Spleen (tissue), 11 donors: ENCODE results near the gene IGF2R. TPM values are rescaled to one million over a fixed set of nuclear protein-coding genes. Genes with fewer than 3 reads are reported as not detected.
A peak's percentile ranks its signal among the peaks of the same experiment; 100 is the strongest.

Experiments used
- DNase-seq: peaks from one replicate; pipeline ENCODE4 v3.0.0-alpha.2; 2020
- H3K27ac ChIP-seq, 8 donors: fragments of 200-600 bp; sonication (generic) in 7 of 8; 1 replicate in 4 of 8; 2 replicates in 4 of 8; pipeline versions ENCODE4 v1.5.0 to v1.8.0; 2016 to 2021; ENCODE audit warnings: inconsistent platforms in 4 of 8, mild to moderate bottlenecking in 4 of 8, moderate library complexity in 1 of 8
- H3K27me3 ChIP-seq, 7 donors: fragments of 200-600 bp; sonication (generic) in 6 of 7; replicated peaks in 1 of 7; 1 replicate in 4 of 7; 2 replicates in 3 of 7; pipeline versions ENCODE4 v1.5.0 to v1.8.0; 2016 to 2021; ENCODE audit warnings: inconsistent platforms in 3 of 7, mild to moderate bottlenecking in 1 of 7
- H3K36me3 ChIP-seq, 6 donors: fragments of 200-600 bp; sonication (generic) in 5 of 6; 1 replicate in 4 of 6; 2 replicates in 2 of 6; pipeline versions ENCODE4 v1.5.0 to v1.8.0; 2016 to 2021; ENCODE audit warnings: inconsistent platforms in 2 of 6
- H3K4me1 ChIP-seq, 6 donors: fragments of 200-600 bp; sonication (generic) in 5 of 6; 1 replicate in 3 of 6; 2 replicates in 3 of 6; pipeline versions ENCODE4 v1.5.0 to v1.8.0; 2016 to 2021; ENCODE audit warnings: inconsistent platforms in 3 of 6
- H3K4me3 ChIP-seq, 8 donors: fragments of 200-600 bp; sonication (generic) in 7 of 8; 1 replicate in 4 of 8; 2 replicates in 4 of 8; pipeline versions ENCODE4 v1.5.0 to v1.8.0; 2016 to 2021; ENCODE audit warnings: inconsistent platforms in 4 of 8, mild to moderate bottlenecking in 4 of 8, moderate library complexity in 2 of 8
- H3K9me3 ChIP-seq, 8 donors: fragments of 200-600 bp; sonication (generic) in 7 of 8; 1 replicate in 4 of 8; 2 replicates in 4 of 8; pipeline versions ENCODE4 v1.5.0 to v1.8.0; 2016 to 2021; ENCODE audit warnings: inconsistent platforms in 4 of 8
- CTCF ChIP-seq, 11 experiments: fragments of 200-600 bp in 7 of 11; fragments of 450-650 bp in 4 of 11; sonication (generic) in 4 of 11; IDR thresholded peaks in 8 of 11; conservative IDR thresholded peaks in 3 of 11; 1 replicate in 7 of 11; 2 replicates in 4 of 11; pipeline versions ENCODE4 v1.4.0 to v1.8.0; 2016 to 2021; ENCODE audit warnings: antibody characterized with exemption in 11 of 11, inconsistent platforms in 4 of 11, mild to moderate bottlenecking in 1 of 11
- POLR2A ChIP-seq, 3 donors: fragments of 450-650 bp; IDR thresholded peaks; one replicate each; pipeline ENCODE4 v1.5.1; 2017; ENCODE audit warnings: antibody characterized with exemption in 3 of 3, mild to moderate bottlenecking in 1 of 3
- POLR2AphosphoS5 ChIP-seq, 3 donors: sonication (generic); formaldehyde crosslinking; IDR thresholded peaks; one replicate each; pipeline ENCODE4 v1.5.1; 2017; ENCODE audit warnings: antibody characterized with exemption in 3 of 3
- WGBS, 5 donors: extraction: QIAGEN DNeasy Blood & Tissue Kit in 3 of 5; methylation state at CpG; one replicate each; pipeline versions ENCODE4 v1.1.5 to v1.1.7; 2013 to 2018; 5-methylcytosine and 5-hydroxymethylcytosine counted together
- intact Hi-C: fragments of 100-400 bp; cut with DNase I; formaldehyde crosslinking; loops from one replicate; pipeline ENCODE4 v1.15.0; 2023; ENCODE audit warnings: low total_unique reads
- polyA plus RNA-seq, 3 donors: library from polyadenylated mRNA; stranded (reverse); fragments of 200-250 nt; gene quantifications; one replicate each; pipeline ENCODE4 v1.2.1, GENCODE V29; 2013
- total RNA-seq, 7 donors: library from RNA; depleted of rRNA in 3 of 7; stranded (reverse); fragments of >200 nt in 3 of 7; fragmentation: NEBNext Ultra II Directional in 4 of 7; extraction: Animal tissue kit (Norgen Biotek cat#: 25700) in 4 of 7; gene quantifications; one replicate each; pipeline versions ENCODE4 v1.1.0 to v1.2.1, GENCODE V29; 2016 to 2021
- donor health status: healthy with polysubstance abuse.
- donor health status: DM: no; HTN: no; CAD: no; lungs with moderate emphysema.
- donor health status: DM: no; HTN: no; CAD: no.
- donor health status: Bipolar disorder and iron deficiency.
- donor health status: healthy.
- donor health status: DM: no; HTN: no; CAD: no.
- donor health status: DM: yes; HTN: yes; CAD: no.

IGF2R gene
- total and polyA plus RNA-seq, 10 donors: 6.9 to 193 (median 159) TPM

DNA sequence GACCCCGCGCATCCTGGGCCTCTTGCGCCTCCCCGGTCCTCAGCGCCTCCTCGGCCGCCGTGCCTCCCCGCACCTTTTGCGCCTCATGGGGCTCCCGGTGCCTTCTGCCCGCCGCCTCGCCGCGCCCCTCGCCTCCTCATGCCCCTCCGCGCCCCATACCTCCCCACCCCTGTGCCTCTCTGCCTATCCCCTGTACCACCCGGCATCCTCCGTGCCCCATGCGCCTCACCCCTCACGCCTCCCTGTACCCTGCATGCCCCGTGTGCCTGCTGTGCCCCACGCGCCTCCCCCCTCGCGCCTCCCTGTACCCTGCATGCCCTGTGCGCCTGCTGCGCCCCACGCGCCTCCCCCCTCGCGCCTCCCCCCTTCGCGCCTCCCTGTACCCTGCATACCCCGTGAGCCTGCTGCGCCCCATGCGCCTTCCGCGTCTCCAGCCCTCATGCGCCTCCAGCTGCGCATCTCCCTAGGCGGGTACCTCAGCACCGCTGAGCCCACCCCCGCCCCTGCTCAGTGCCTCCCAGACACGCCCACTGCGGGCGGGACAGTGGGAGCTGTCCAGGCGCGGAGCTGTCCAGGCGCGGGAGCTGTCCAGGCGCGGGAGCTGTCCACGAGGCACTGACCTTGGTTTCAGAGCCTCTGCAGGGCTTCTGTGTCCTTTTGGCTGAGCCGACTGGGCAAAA, 37.1 kb downstream of the IGF2R start:
- H3K9me3 ChIP-seq: peaks cover 0 to 6% (median 0%) of the 10 kb centered on the region in 8 donors
- intact Hi-C loops: no loop called here
- H3K27me3 ChIP-seq: no peaks in the 10 kb centered on the region
- TF ChIP-seq CTCF (IDR thresholded peaks at IDR 0.05 in 8 of 11, conservative IDR thresholded peaks at IDR 0.05 in 3 of 11) (no peak), POLR2A (IDR thresholded peaks at IDR 0.05) (no peak), POLR2AphosphoS5 (IDR thresholded peaks at IDR 0.05) (peak in 1 of 3 donors; percentile 60)
- H3K36me3 ChIP-seq: peaks cover 0 to 37% (median 11%) of the 10 kb centered on the region in 6 donors
- peak; percentile 76 for DNase-seq
- H3K4me3 ChIP-seq: peak overlapping the region in 1 of 8 donors; percentile 31
- WGBS, 5 donors: 58 to 78% (median 65%) methylated on average over 48 to 57 of the region's 57 CpGs
- peak overlapping the region in 1 of 8 donors; percentile 77 for H3K27ac ChIP-seq
- H3K4me1 ChIP-seq: peaks cover 9 to 79% (median 51%) of the 10 kb centered on the region in 6 donors

DNA sequence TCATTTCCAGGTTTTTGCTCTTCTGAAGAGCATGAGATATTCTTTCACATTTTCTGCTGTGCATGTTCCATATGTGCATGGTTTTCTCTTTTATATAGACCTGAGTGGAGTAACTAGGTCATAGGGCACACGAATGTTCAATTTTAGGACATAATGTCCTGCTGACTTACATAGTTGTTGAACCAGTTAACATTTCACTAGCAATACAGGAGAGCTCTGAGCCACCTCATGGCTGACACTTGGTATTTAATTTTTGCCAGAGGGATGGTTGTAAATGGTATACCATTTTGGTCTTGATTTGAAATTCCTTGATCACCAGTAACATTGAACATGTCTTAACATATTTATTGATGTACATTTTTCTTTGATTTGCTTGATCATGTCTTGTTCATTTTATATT, 38.3 kb downstream of the IGF2R start:
- peaks cover 0 to 48% (median 18%) of the 10 kb centered on the region in 6 donors for H3K36me3 ChIP-seq
- no peaks in the 10 kb centered on the region for H3K27me3 ChIP-seq
- no peak for TF ChIP-seq POLR2A (IDR thresholded peaks at IDR 0.05)
- no peak for TF ChIP-seq POLR2AphosphoS5 (IDR thresholded peaks at IDR 0.05)
- no peak for TF ChIP-seq CTCF (IDR thresholded peaks at IDR 0.05 in 8 of 11, conservative IDR thresholded peaks at IDR 0.05 in 3 of 11)
- intact Hi-C loops: no loop called here
- DNase-seq: no peak
- peaks cover 0 to 6% (median 0%) of the 10 kb centered on the region in 8 donors for H3K9me3 ChIP-seq
- 81 to 100% (median 94%) methylated on average over 1 of the region's 1 CpG for WGBS, 5 donors
- peaks cover 9 to 91% (median 50%) of the 10 kb centered on the region in 6 donors for H3K4me1 ChIP-seq
- H3K27ac ChIP-seq: peak overlapping the region in 3 of 8 donors; percentile 11 to 37 (median 19)
- no peak overlapping the region for H3K4me3 ChIP-seq

DNA sequence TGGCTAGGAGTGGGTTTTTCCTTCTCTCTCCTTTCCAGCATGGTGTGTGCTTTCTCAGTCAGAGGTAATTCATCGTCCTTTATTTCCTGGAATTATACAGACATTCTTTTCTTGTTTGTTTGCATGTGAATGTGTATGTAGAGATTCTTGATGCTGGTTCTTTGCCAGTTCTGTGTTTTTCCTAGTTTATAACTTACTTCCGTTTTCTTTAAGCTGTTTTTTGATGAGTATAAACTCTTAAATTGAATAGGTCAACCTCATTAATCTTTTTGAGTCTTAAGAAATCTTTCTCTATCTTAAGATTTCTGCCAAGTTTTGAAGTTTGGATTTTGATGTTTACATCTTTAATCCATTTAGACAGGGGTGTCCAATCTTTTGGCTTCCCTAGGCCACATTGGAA, 38.7 kb downstream of the IGF2R start:
- Histone ChIP-seq H3K36me3 (peaks cover 0 to 53% (median 20%) of the 10 kb centered on the region in 6 donors), H3K27me3 (no peaks in the 10 kb centered on the region), H3K27ac (peak overlapping the region in 4 of 8 donors; percentile 11 to 37 (median 16)), H3K4me3 (no peak overlapping the region), H3K9me3 (peaks cover 0 to 6% (median 0%) of the 10 kb centered on the region in 8 donors), H3K4me1 (peaks cover 9 to 94% (median 47%) of the 10 kb centered on the region in 6 donors)
- TF ChIP-seq POLR2AphosphoS5 (IDR thresholded peaks at IDR 0.05) (no peak), POLR2A (IDR thresholded peaks at IDR 0.05) (no peak), CTCF (IDR thresholded peaks at IDR 0.05 in 8 of 11, conservative IDR thresholded peaks at IDR 0.05 in 3 of 11) (no peak)
- DNase-seq: no peak
- intact Hi-C loops: no loop called here
- WGBS, 5 donors: 48 to 67% (median 63%) methylated on average over 2 of the region's 2 CpGs

DNA sequence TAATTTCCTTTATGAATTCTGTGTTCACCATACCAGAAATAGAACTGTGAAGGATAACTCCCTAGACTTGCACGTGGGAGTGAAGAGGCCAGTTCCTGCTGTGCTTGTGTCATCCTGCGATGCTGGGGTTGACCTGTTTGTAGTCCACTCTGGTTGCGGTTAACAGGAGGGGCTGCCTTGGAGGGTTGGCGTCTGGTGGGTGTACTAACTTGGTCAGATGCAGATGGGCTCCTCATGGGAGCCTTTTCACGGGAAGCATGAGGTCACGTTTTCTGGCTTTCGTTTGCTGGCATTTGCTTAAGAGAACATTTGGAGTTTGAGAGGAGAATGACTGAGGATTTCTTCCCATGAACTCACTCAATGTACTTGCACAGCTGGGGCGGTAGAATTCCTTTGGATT, 41.2 kb downstream of the IGF2R start:
- Histone ChIP-seq H3K4me3 (no peak overlapping the region), H3K4me1 (peaks cover 16 to 94% (median 49%) of the 10 kb centered on the region in 6 donors), H3K9me3 (peaks cover 0 to 6% (median 0%) of the 10 kb centered on the region in 8 donors), H3K36me3 (peaks cover 0 to 62% (median 20%) of the 10 kb centered on the region in 6 donors), H3K27me3 (no peaks in the 10 kb centered on the region), H3K27ac (peak overlapping the region in 2 of 8 donors; percentile 26 to 32)
- WGBS, 5 donors: 59 to 77% (median 74%) methylated on average over 8 of the region's 8 CpGs
- TF ChIP-seq POLR2AphosphoS5 (IDR thresholded peaks at IDR 0.05) (peak in 2 of 3 donors; percentile 60 to 62), POLR2A (IDR thresholded peaks at IDR 0.05) (no peak), CTCF (IDR thresholded peaks at IDR 0.05 in 8 of 11, conservative IDR thresholded peaks at IDR 0.05 in 3 of 11) (no peak)
- intact Hi-C loops: no loop called here
- DNase-seq: no peak
